DLD1 (cell line): ENCODE measurements around the gene CHML.

Source experiments
- in situ Hi-C: cut with HindIII; loops from 2 replicates; pipeline ENCODE4 v1.10.0; 2017; ENCODE audit warnings: low sequenced_read_pairs

Gene CHML

DNA sequence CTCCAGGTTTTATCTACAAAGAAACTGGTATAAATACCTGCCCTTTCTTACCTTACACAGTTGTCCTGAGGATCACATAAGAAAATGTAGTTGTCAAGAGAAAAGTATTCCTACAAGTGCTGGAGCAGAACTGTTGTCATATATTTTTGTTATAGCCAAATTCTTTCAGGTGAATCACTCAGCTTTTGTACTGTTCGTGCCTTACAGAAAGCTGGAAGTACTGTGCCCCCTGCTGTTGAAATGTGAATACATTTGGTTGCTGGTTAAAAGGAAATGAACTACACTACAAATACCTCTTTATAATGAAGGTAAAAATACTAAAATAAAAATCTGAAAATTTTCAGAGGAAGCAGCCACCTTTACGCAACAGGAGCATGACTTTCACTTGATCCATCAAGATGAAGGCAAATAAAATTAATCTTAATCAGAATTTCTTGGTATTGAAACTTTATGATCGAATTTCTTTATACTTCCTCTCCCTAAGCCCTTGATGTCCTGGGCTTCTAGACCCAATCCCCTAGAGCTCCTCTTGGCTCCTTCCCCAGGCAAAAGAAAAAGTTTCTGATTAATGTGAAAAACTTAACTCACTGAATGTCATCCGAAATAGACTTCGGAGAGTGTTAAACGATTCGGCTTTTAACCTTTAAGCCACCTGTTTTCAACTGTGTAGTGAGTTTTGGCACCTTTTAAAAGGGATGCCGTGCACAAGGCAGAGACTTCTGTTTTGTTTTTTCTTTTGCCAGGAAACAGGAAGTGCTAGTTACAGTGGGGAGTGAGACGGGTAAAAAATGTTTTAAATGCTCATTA is 12.5 kb downstream of the CHML start:
- in situ Hi-C loops, result loop anchor here (25.0 kb wide), 1 partner anchor 185 kb away; no protein-coding TSS in a partner anchor

DNA sequence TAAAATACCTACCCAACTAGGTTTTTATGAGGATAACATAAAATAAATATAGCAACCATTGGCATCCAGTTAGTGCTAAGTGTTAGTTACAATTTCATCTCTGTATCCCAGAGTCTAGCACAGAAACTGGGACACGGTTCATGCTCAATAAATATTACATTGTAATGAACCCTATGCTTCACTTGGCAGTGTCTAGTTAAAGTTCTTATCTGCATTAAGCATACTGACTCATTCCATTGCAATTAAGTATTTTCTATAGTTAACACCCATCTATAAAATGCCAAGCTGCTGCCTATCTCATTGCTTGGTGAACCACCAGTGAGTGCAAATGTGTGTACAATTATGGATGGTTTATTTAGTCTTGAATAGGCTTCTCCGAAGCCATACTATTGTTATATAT is 15.2 kb downstream of the CHML start:
- in situ Hi-C loops, result loop anchor here (25.0 kb wide), 1 partner anchor 187 kb away; no protein-coding TSS in a partner anchor

DNA sequence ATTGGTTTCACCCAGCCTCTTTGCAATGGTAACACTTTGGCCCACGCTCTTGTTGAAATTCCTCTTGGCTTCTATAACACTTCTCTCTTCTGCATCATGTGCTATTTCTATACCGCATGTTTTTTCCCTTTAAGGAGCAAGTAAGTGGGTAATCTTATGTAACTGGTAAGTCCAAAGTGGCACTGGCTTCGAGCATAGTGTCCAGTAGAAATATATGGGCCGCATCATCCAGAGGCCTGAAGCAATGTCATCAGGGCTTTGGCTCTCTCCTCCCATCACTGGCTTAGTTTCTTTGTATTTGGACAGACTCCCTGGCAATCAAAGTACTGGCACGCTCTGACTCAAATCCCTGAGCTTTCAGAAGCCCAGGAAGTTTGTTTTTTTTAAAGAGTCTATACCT is 17.5 kb downstream of the CHML start:
- in situ Hi-C loops, result no loop called here

DNA sequence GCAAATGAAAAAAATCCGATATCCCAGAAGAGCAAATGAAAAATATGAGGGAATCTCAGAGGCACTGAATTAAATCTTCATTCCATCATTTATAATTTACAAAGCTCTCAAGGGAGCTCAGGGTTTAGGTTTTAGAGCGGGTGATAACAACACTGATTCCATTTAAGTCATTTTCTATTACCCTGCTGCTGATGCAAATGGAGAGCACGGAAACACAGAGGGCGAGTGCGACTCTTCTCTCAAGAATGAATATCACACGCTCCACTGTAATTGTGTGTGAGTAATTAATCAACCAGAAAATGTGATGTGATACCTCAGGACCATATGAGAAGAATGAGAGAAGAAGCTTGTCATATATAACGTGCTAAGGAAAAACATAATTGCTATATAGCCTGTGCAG is 22.7 kb downstream of the CHML start:
- in situ Hi-C loops, result no loop called here

DNA sequence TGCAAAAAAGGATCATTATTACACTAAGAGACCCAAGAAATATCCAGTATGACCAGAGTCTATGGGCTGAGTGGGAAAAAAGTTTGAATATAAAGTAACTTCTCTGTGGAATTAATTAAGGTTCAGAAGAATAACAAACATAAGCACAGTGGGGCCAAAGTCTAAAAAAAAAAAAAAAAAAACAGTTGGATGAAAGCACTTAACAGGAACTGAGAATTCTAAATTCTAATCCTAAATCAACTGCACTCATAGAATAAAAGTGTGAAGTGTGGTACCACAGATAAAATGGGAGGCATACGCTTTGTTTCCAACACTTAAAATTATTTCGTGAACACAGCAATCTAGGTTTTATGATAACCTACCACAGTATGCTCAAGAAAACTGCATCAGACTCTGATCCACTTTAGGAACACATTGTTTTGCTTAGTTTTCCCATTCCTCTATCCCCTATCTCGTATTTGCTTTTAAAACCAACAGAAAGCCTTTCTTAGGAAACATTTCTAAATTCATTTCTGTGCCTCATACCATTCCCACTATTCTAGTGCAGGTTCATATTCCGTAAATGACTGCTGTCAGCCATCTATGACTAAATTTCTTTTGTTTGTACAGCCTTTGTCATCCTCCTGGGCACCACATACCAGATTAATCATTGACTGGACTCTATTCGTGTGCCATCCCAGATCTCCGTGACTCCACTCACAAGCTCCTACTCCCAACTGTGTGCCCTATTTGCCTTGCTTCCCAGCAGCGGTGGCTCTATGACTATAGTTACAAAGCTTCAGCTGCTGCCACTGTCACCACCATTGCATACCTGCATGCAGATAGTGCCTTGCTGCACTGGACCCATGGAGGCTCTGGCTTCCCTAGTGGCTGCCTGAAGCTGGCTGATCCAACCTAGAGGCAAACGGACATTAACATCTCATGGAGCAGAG is 24.9 kb downstream of the CHML start:
- in situ Hi-C loops, result no loop called here

DNA sequence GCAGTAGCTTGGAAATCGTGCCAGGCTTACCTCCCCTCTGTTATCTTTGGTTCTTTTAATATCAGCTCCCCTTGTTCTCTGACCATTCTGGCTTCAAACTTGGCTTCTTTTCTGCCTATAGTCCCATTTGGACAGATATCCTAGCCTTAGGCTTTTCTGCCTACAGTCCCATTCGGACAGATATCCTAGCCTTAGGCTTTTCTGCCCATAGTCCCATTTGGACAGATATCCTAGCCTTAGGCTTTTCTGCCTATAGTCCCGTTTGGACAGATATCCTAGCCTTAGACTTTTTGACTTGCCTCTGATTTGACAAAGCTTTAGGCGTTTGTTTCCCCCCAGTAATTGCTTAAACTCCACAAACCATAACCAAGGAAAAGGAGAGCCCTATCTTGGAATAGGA is 25.6 kb downstream of the CHML start:
- in situ Hi-C loops, result no loop called here

DNA sequence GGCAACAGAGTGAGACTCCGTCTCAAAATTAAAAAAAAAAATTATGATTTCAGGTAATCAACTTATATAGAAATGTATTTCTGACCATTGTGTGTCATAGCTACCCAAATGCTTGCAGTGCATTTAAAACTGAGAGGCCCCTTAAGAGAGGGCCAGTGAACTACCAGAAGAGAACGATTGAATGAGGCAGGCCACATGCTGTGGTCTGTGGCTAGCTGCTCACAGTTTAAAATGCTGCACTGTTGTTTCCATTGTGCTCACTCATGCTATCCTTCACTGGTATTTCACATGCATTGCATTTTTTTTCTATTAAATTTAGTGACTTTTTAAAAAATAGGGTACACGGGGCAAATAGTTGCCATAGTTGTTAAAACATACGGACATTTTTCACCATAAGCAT is 26.0 kb downstream of the CHML start:
- in situ Hi-C loops, result no loop called here

DNA sequence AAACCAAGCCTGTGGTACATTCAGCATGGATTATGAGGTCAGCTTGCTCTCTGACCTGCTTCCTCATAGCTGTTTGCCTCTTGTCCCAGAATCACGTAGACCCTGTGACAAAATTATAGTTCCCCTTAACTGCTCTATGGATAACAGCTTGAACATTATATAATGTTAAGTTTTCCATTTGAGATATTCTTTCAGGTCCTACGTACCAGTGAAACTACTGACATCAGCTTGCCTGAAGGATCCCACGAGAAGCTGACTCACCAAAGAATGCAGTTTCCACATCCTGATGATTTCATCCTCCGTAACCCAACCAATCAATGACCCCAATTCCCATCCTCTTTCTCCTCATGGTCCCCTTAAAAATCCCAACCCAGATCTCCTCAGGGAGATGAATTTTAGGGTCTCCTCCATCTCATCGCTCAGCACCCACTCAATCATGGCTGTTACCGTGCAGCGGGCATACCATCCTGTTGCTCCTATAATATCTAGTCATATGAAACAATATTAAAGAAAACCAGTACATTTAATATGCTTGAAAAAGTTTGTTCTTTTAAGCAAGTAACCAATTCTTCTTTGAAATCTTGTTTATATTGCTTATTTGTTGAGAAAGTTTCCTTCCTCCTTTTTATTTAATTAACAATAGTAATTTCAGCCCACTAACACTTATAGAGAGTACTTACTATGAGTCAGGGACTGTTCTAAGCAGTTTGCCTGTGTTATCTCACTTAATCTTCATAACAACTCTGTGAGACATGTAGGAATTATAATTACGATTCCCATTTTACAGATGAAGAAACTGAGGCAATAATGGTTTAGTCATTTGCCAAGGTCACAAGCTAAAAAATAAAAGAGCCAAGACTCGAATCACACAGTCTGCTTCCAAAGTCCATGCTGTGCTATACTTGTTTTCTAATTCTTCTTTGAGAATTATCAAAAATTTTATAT is 27.4 kb downstream of the CHML start:
- in situ Hi-C loops, result no loop called here

DNA sequence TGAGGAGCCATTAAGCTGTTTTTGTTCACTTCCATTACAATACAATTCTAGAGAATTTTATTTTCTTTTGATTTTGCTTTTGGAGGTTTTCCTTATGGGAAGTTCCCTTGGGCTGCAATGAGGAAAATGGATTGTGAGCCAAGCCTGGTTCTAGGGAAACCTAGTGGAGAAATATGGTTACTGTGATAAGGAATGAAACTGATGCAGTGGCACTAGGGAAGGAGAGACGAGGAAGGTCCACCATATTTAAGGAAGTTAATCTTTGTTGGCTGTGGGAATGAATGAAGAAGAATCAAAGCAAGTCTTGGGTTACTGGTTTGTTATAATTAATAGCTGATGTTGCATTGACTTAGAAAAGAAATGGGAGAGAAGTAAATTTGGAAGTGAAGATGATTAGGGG is 28.4 kb downstream of the CHML start:
- in situ Hi-C loops, result no loop called here

DNA sequence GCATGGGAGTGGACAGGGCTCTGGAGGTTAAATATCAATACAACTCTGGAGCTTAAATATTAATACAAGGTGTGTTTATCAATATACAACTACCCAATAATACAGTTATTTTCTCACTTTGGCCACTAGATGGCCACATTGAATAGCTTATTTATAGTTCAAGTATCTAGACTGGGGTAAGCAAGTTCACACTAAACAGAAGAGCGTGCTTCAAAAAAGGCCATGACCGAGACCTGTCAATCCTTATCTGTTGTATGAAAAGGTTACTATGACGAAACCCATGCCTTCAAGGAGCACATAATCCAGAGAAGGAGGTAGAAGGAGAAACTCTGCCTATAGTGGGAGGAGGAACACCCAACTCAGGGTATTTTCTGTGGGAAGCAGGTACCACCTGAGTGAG is 29.1 kb downstream of the CHML start:
- in situ Hi-C loops, result no loop called here

DNA sequence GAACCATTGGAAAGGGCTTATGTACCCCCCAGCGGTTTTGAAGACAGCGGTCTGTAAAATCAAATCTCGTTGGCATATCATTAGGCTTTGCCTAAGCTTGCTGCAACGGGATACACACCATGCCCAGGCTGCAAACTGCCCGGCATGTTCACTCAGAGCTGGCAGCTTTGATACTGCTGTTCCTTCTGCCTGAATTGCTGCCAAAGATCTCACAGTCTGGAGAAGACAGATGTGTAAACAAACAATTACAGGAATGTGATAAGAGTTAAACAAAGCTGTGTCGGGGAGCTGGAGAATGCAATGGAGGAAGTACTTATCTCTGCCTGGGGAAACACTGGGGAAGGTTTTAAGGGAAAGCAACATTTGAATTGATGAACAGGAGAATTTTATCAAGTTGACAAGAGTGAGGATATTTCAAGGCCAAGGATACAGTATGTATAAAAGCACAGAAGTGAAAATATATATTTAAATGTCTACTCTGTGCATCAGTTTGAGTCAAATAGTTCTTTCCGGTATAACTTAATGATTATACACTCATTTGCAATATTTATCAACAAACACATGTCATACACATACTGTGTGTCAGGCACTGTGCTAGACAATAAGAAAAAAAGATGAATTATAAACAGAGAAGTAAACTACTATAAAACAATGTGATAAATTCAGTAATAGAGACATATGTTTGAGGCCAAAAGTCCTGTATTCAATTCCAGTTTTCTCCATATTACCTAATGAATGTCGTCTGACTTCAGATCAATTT is 29.9 kb downstream of the CHML start:
- in situ Hi-C loops, result no loop called here

DNA sequence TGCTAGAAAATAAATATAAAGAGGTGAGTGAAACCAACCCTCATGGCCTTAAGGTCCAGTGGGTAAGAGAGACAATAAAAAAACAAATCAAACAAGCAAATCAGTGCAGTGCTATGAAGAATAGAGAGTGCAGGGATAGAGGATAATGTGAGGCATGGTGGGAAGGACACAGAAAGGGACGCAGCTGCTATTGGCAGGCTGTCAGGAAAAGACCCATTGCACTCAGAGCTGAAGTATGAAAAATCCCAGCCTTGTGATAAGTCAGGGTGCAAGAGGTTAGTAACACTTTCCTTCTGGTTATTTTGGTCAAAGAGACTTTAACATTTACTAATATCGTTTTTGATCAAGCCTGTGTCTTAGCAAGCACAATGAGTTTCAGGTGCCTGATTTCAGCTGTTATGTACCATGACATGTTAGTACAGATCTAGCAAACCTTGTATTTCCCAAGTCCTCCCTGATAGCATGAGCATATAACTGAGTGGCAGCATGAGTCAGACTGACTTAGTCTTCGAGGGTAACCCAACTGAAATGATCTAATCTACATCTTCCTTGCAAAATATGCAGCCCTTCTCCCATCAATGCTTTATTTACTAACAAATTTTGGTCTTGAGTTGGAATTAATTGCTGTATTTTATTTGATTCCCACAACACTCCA is 31.7 kb downstream of the CHML start:
- in situ Hi-C loops, result no loop called here

DNA sequence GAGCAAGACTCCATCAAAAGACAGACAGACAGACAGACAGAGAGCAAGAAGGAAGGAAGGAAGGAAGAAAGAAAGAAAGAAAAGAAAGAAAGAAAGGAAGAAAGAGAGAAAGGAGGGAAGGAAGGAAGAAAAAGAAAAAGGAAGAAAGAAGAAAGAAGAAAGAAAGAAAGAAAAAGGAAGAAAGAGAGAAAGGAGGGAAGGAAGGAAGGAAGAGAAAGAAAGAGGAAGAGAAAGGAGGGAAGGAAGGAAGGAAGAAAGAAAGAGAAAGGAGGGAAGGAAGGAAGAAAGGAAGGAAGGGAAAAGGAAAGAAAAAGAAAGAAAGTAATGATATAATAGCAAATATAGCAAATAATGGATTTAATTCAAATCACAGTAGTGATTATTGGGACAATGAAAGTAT is 32.7 kb downstream of the CHML start:
- in situ Hi-C loops, result no loop called here

DNA sequence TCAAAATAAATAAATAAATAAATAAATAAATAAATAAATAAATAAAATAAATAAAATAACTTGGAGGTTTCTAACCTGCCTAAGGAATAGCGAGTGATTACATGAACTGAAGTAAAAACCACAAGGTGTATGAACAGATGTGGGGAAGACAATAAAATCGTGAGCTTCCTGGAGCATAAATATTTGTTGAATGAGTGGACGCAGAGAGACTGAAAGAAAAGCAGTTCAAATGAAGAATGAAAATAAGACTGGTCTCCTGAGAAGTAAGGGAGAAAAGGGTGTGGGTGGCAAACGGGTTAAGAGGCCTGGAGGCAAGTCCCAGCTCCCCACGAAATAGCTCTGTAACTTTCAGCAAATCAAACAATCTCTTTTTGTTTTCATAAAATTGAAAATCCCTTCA is 33.6 kb downstream of the CHML start:
- in situ Hi-C loops, result no loop called here

DNA sequence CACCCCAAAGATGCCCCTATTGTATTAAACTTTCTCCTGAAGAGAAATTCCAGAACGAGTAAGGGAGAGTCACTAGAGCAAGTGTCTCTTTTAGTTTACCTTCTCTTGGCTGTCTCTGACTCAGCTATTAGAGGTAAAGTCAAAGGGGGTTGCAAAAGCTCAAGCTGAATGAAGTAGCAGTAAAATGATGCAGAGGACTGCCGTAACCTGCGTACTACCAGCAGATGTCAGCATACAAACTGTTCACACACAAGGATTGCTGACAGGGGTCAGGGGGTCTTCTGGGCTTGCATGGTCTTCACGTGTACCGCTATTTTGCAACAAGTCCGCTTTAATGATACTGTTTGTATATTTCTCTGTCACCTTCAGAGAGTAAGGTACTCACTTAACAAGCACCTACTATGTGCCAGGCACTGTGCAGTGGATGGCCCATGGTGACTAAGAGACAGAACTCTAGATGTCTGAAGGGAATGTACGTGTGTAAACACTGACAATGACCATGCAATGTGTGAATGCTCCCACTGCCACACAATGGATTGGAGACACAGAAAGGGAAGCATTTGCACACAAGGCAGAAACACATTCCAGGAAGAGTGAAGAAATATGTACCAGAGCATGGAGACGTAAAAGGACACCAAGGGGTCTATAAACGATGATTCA is 34.9 kb downstream of the CHML start:
- in situ Hi-C loops, result no loop called here

DNA sequence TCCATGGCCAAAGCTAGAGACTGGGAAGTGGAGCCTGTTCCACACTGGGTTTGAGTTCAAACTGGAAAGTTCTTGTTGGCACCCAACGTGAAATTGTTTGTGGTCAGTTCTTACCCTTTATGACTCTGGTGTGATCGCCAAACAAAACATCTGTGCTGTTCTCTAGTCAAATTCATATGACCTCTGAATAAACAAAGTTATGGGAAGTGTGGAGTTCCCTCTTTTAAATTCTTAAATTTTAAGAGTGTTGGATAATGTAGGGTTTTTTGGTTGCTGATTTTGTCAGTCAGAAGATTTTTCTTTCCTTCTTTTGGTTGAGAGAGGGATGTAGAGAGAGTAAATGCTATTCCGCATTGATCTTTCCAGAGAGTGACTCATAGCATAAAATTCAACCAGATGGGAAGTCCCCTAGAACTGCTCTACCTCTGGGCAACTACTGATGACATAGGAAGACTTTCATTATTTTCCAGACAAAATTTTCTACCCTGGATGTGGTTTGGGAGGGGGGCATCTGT is 36.4 kb downstream of the CHML start:
- in situ Hi-C loops, result no loop called here

DNA sequence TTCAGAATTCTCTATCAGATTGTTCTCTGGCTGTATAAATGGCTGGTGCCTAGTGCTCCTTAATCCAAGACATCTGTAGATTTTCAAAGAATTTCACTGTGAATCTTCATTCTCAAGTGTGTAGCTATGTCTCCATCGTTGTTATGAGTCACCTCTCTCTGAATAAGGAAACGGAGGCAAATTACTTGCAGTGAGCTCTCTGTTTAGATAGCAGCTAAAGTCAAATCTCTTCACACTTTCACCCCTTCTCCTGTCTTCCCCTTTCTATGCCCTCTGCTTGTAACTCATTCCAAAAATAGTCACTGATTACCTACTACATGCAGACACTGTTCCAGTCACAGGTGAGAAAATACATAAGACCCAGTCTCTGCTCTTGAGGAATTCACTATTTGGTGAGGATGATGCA is 39.7 kb downstream of the CHML start:
- in situ Hi-C loops, result no loop called here

DNA sequence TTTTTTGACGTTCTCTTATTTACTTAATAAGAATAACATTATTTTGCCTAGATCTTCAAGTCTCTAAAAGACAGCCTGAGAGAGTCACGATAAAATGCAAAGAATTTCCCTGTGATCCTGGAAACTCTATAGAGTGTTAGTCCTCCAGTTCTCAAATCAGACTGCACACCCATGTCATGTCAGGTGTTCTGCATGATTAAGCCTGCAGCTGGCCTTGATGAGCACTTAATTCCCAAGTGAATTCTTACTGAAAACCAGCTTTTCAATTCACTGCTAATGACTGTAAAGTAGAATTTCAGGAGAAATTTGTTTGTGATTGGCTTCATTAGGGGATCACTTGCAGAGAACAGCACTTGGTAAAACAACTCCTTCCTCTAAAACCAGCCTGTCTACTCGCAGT is 41.9 kb downstream of the CHML start:
- in situ Hi-C loops, result no loop called here

DNA sequence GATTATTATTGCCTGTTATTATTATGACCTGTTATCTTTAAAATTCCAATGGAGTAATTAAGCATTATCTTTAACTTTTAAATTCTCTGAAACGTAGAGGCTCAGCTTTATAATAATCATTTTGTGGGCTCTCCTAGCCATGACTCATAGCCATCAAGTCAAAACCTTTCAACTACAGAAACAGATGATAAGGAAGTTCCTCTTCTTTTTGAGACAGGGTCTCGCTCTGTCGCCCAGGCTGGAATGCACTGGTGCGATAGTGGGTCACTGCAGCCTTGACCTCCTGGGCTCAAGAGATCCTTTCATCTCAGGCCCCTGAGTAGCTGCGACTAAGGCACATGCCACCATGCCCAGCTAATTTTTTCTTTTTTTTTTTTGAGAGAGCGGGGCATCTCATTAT is 43.5 kb downstream of the CHML start:
- in situ Hi-C loops, result no loop called here
